ENCODE results near the gene ZIC4.

The ZIC4 gene

GRCh38 chr3:147412917-147413685 is 6.8 kb upstream of the ZIC4 start:
- H3K27ac Mint-ChIP-seq = peak overlapping the region; percentile 87
- H3K4me1 Mint-ChIP-seq (ENCODE audit: low read depth) = peaks cover 14% of the 10 kb centered on the region
- H3K27me3 Mint-ChIP-seq (ENCODE audit: low read depth) = peaks cover 85% of the 10 kb centered on the region

DNA sequence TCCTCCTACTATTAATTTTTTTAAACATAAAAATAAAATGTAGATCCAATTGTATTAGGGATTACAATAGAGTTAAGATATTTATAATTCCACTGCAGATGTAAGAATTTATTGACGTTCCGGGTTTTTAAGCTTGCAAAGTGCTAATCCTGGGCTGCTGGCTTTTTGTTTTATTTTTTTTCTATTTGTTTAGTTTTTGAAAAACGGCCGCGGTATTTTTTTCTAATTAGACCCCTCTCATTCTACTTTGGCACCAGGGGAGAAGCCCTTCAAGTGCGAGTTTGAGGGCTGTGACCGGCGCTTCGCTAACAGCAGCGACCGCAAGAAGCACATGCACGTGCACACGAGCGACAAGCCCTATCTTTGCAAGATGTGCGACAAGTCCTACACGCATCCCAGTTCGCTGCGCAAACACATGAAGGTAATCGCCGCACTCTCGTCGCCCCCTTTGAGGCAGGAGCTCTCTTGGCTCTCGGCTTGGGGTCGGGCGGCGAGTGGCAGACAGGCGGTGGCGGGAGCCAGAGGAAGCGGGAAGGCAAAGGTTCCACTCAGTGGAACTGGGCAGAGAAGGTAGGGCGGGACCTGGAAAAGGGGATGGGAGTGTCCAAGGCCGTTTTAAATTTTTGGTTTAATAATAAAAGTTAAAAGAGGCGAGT is 6.0 kb upstream of the ZIC4 start:
- Mint-ChIP-seq H3K27me3 (ENCODE audit: low read depth) (peaks cover 85% of the 10 kb centered on the region), H3K4me1 (ENCODE audit: low read depth) (peaks cover 14% of the 10 kb centered on the region), H3K27ac (peak overlapping the region; percentile 55), H3K9me3 (peaks cover 18% of the 10 kb centered on the region), H3K4me3 (no peak overlapping the region), H3K36me3 (ENCODE audit: low read depth) (peaks cover 13% of the 10 kb centered on the region)

More at GRCh38 chr3:147412917-147413685, 6.8 kb upstream of the ZIC4 start:
- peaks cover 13% of the 10 kb centered on the region for H3K36me3 Mint-ChIP-seq (ENCODE audit: low read depth)
- peaks cover 17% of the 10 kb centered on the region for H3K9me3 Mint-ChIP-seq
- H3K4me3 Mint-ChIP-seq = peak overlapping the region; percentile 75

GRCh38 chr3:147411815-147412241 is 5.5 kb upstream of the ZIC4 start:
- Mint-ChIP-seq H3K27me3 (ENCODE audit: low read depth) (peaks cover 87% of the 10 kb centered on the region), H3K36me3 (ENCODE audit: low read depth) (peaks cover 13% of the 10 kb centered on the region), H3K4me1 (ENCODE audit: low read depth) (peaks cover 14% of the 10 kb centered on the region), H3K9me3 (peaks cover 18% of the 10 kb centered on the region), H3K27ac (peak overlapping the region; percentile 67), H3K4me3 (no peak overlapping the region)

DNA sequence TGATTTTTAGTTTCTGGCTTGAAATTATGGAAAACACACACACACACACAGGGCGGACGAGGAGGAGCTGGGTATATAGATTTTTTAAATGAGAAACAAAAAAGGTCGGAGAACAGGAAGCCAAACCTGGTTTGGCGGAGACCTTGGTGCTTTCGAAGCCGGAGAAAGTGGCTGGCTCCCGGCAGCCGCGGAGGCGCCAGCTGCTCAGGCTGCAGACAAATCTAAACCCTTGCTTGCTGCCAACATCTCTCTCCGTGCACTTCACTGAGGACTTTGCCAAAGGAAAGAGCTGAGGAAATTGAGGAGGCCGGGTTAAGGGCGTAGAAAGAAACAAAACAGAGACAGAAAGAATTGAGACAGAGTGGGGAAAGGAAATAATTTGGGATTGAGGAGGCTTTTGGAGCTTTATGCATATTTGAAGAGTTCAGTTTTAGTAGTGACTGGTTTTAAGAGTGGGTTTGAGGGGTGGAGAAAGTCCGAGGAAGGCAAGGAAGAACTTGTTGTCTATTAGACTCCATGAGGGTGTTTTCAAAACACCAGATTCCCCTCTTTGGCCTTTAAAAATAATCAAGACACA is 5.0 kb upstream of the ZIC4 start:
- peaks cover 18% of the 10 kb centered on the region for H3K9me3 Mint-ChIP-seq
- peaks cover 13% of the 10 kb centered on the region for H3K36me3 Mint-ChIP-seq (ENCODE audit: low read depth)
- peaks cover 89% of the 10 kb centered on the region for H3K27me3 Mint-ChIP-seq (ENCODE audit: low read depth)
- peak overlapping the region; percentile 67 for H3K27ac Mint-ChIP-seq
- peak overlapping the region; percentile 30 for H3K4me3 Mint-ChIP-seq
- H3K4me1 Mint-ChIP-seq (ENCODE audit: low read depth) = peaks cover 14% of the 10 kb centered on the region

- Mint-ChIP-seq H3K9me3 (peaks cover 18% of the 10 kb centered on the region), H3K4me3 (peak overlapping the region; percentile 30), H3K36me3 (ENCODE audit: low read depth) (peaks cover 13% of the 10 kb centered on the region), H3K4me1 (ENCODE audit: low read depth) (peaks cover 14% of the 10 kb centered on the region), H3K27me3 (ENCODE audit: low read depth) (peaks cover 89% of the 10 kb centered on the region), H3K27ac (peak overlapping the region; percentile 67)
These were observed 4.3 kb upstream of the ZIC4 start for GRCh38 chr3:147410526-147411237.

DNA sequence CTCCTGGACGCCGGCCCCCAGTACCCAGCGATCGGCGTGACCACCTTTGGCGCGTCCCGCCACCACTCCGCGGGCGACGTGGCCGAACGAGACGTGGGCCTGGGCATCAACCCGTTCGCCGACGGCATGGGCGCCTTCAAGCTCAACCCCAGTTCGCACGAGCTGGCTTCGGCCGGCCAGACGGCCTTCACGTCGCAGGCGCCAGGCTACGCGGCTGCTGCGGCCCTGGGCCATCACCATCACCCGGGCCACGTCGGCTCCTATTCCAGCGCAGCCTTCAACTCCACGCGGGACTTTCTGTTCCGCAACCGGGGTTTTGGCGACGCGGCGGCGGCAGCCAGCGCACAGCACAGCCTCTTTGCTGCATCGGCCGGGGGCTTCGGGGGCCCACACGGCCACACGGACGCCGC is 3.8 kb upstream of the ZIC4 start:
- peaks cover 89% of the 10 kb centered on the region for H3K27me3 Mint-ChIP-seq (ENCODE audit: low read depth)
- no peak overlapping the region for H3K4me3 Mint-ChIP-seq
- no peak overlapping the region for H3K27ac Mint-ChIP-seq
- H3K36me3 Mint-ChIP-seq (ENCODE audit: low read depth) = peaks cover 13% of the 10 kb centered on the region
- peaks cover 18% of the 10 kb centered on the region for H3K9me3 Mint-ChIP-seq
- peaks cover 14% of the 10 kb centered on the region for H3K4me1 Mint-ChIP-seq (ENCODE audit: low read depth)

GRCh38 chr3:147409143-147410115 is 3.1 kb upstream of the ZIC4 start, which contains the start of gene ZIC1:
Gene ZIC1, plus strand, starts transcription at chr3:147409365. Its CDS starts 748 bp downstream, at chr3:147410113.
- H3K4me3 Mint-ChIP-seq = peak within 1 kb of the TSS; percentile 47
- peaks cover 18% of the 10 kb centered on the region for H3K9me3 Mint-ChIP-seq
- H3K27ac Mint-ChIP-seq = peak within 1 kb of the TSS; percentile 82
- peaks cover 13% of the 10 kb centered on the region for H3K36me3 Mint-ChIP-seq (ENCODE audit: low read depth)
- H3K4me1 Mint-ChIP-seq (ENCODE audit: low read depth) = peaks cover 13% of the 10 kb centered on the region
- peaks cover 86% of the 10 kb centered on the region for H3K27me3 Mint-ChIP-seq (ENCODE audit: low read depth)

- H3K4me1 Mint-ChIP-seq (ENCODE audit: low read depth) = peaks cover 10% of the 10 kb centered on the region
- H3K27ac Mint-ChIP-seq = peak overlapping the region; percentile 82
- H3K4me3 Mint-ChIP-seq = peak overlapping the region; percentile 47
- peaks cover 16% of the 10 kb centered on the region for H3K9me3 Mint-ChIP-seq
- peaks cover 88% of the 10 kb centered on the region for H3K27me3 Mint-ChIP-seq (ENCODE audit: low read depth)
- peaks cover 11% of the 10 kb centered on the region for H3K36me3 Mint-ChIP-seq (ENCODE audit: low read depth)
These were observed 2.1 kb upstream of the ZIC4 start for GRCh38 chr3:147408188-147409100.

GRCh38 chr3:147407498-147408187 is 1.3 kb upstream of the ZIC4 start:
- peaks cover 8% of the 10 kb centered on the region for H3K36me3 Mint-ChIP-seq (ENCODE audit: low read depth)

GRCh38 chr3:147407114-147407497 is 763 bp upstream of the ZIC4 start:
- Mint-ChIP-seq H3K27ac (no peak overlapping the region), H3K36me3 (ENCODE audit: low read depth) (peaks cover 8% of the 10 kb centered on the region), H3K9me3 (peaks cover 13% of the 10 kb centered on the region), H3K4me1 (ENCODE audit: low read depth) (peaks cover 5% of the 10 kb centered on the region), H3K4me3 (no peak overlapping the region), H3K27me3 (ENCODE audit: low read depth) (peaks cover 82% of the 10 kb centered on the region)

More at GRCh38 chr3:147407498-147408187, 1.3 kb upstream of the ZIC4 start:
- Mint-ChIP-seq H3K4me1 (ENCODE audit: low read depth) (peaks cover 5% of the 10 kb centered on the region), H3K27ac (peak overlapping the region; percentile 82), H3K4me3 (no peak overlapping the region), H3K27me3 (ENCODE audit: low read depth) (peaks cover 82% of the 10 kb centered on the region), H3K9me3 (peaks cover 13% of the 10 kb centered on the region)

- Mint-ChIP-seq H3K27me3 (ENCODE audit: low read depth) (peaks cover 80% of the 10 kb centered on the region), H3K9me3 (peaks cover 10% of the 10 kb centered on the region), H3K4me1 (ENCODE audit: low read depth) (peaks cover 5% of the 10 kb centered on the region), H3K27ac (no peak overlapping the region), H3K36me3 (ENCODE audit: low read depth) (peaks cover 6% of the 10 kb centered on the region), H3K4me3 (no peak overlapping the region)
These were observed 914 bp downstream of the ZIC4 start for GRCh38 chr3:147405231-147406027.

Data from T-helper 1 cell treated with Interleukin-12 subunit alpha and Interleukin-12 subunit beta and Interleukin-4 antibody, amounts not matched to agents 30 μg/mL and 1 μg/mL, for 36 hours (primary cell).